ENCODE measurements around the gene HDAC4.

The HDAC4 gene

GRCh38 chr2:239155806-239156480, 244.9 kb downstream of the HDAC4 start:
- no peak for DNase-seq (ENCODE audit: low read depth in 2 of 2)

- no peak for DNase-seq (ENCODE audit: low read depth in 2 of 2)
These were observed 245.6 kb downstream of the HDAC4 start for GRCh38 chr2:239154971-239155805.

GRCh38 chr2:239153806-239154591, 246.8 kb downstream of the HDAC4 start:
- no peak for DNase-seq (ENCODE audit: low read depth in 2 of 2)

GRCh38 chr2:239152916-239153305, 247.9 kb downstream of the HDAC4 start:
- no peak for DNase-seq (ENCODE audit: low read depth in 2 of 2)

GRCh38 chr2:239152239-239152915, 248.4 kb downstream of the HDAC4 start:
- no peak for DNase-seq (ENCODE audit: low read depth in 2 of 2)

GRCh38 chr2:239151201-239152131, 249.4 kb downstream of the HDAC4 start:
- no peak for DNase-seq (ENCODE audit: low read depth in 2 of 2)

GRCh38 chr2:239150125-239151011, 250.5 kb downstream of the HDAC4 start:
- DNase-seq (ENCODE audit: low read depth in 2 of 2) = no peak

GRCh38 chr2:239149501-239149900, 251.3 kb downstream of the HDAC4 start:
- DNase-seq (ENCODE audit: low read depth in 2 of 2) = no peak

GRCh38 chr2:239148495-239149200, 252.2 kb downstream of the HDAC4 start:
- DNase-seq (ENCODE audit: low read depth in 2 of 2) = no peak

- no peak for DNase-seq (ENCODE audit: low read depth in 2 of 2)
These were observed 253.4 kb downstream of the HDAC4 start for GRCh38 chr2:239147376-239147775.

- DNase-seq (ENCODE audit: low read depth in 2 of 2) = no peak
These were observed 254.1 kb downstream of the HDAC4 start for GRCh38 chr2:239146741-239147181.

- DNase-seq (ENCODE audit: low read depth in 2 of 2) = no peak
These were observed 254.7 kb downstream of the HDAC4 start for GRCh38 chr2:239146011-239146641.

- no peak for DNase-seq (ENCODE audit: low read depth in 2 of 2)
These were observed 255.2 kb downstream of the HDAC4 start for GRCh38 chr2:239145601-239146000.

GRCh38 chr2:239145106-239145505, 255.7 kb downstream of the HDAC4 start:
- no peak for DNase-seq (ENCODE audit: low read depth in 2 of 2)

- DNase-seq (ENCODE audit: low read depth in 2 of 2) = no peak
These were observed 256.2 kb downstream of the HDAC4 start for GRCh38 chr2:239144713-239144999.

- DNase-seq (ENCODE audit: low read depth in 2 of 2) = no peak
These were observed 256.7 kb downstream of the HDAC4 start for GRCh38 chr2:239143858-239144712.

- DNase-seq (ENCODE audit: low read depth in 2 of 2) = no peak
These were observed 258.0 kb downstream of the HDAC4 start for GRCh38 chr2:239142806-239143205.

GRCh38 chr2:239142296-239142695, 258.5 kb downstream of the HDAC4 start:
- DNase-seq (ENCODE audit: low read depth in 2 of 2) = no peak

Measured in activated CD4-positive, alpha-beta T cell treated with anti-CD3 and anti-CD28 coated beads for 24 hours (primary cell).